GM18499 (cell line): Measurements from ENCODE around the gene CCNJL.

Source experiments
- ATAC-seq: cut with Tn5 transposase; IDR thresholded peaks from one replicate; pipeline ENCODE4 v1.9.1; 2021; ENCODE audit warnings: moderate number of reproducible peaks; ENCODE audit not compliant: insufficient read depth, unreplicated experiment

CCNJL gene

GRCh38 chr5:160293901-160294561 is 18.3 kb downstream of the CCNJL start:
- no peak for ATAC-seq

- ATAC-seq: no peak
Measured at GRCh38 chr5:160293386-160293785, 19.0 kb downstream of the CCNJL start.

- ATAC-seq: no peak
Measured at GRCh38 chr5:160291467-160291866, 20.9 kb downstream of the CCNJL start.

- ATAC-seq: no peak
Measured at GRCh38 chr5:160290751-160291150, 21.6 kb downstream of the CCNJL start.

GRCh38 chr5:160289721-160290120 is 22.6 kb downstream of the CCNJL start:
- ATAC-seq: no peak

- no peak for ATAC-seq
Measured at GRCh38 chr5:160289356-160289651, 23.1 kb downstream of the CCNJL start.

GRCh38 chr5:160287378-160288051 is 24.8 kb downstream of the CCNJL start:
- no peak for ATAC-seq

GRCh38 chr5:160286947-160287346 is 25.4 kb downstream of the CCNJL start:
- ATAC-seq: no peak

- ATAC-seq: no peak
Measured at GRCh38 chr5:160285316-160285715, 27.0 kb downstream of the CCNJL start.

- ATAC-seq: no peak
Measured at GRCh38 chr5:160284291-160284873, 28.0 kb downstream of the CCNJL start.

- ATAC-seq: no peak
Measured at GRCh38 chr5:160281275-160281674, 31.1 kb downstream of the CCNJL start.

GRCh38 chr5:160280384-160281095 is 31.8 kb downstream of the CCNJL start:
- no peak for ATAC-seq

- no peak for ATAC-seq
Measured at GRCh38 chr5:160278343-160278742, 34.0 kb downstream of the CCNJL start.

- no peak for ATAC-seq
Measured at GRCh38 chr5:160274483-160274931, 37.9 kb downstream of the CCNJL start.

GRCh38 chr5:160272889-160273288 is 39.5 kb downstream of the CCNJL start:
- no peak for ATAC-seq

GRCh38 chr5:160272264-160272663 is 40.1 kb downstream of the CCNJL start:
- no peak for ATAC-seq

GRCh38 chr5:160271836-160272235 is 40.5 kb downstream of the CCNJL start:
- ATAC-seq: no peak

GRCh38 chr5:160271396-160271795 is 41.0 kb downstream of the CCNJL start:
- no peak for ATAC-seq

GRCh38 chr5:160270704-160271103 is 41.7 kb downstream of the CCNJL start:
- ATAC-seq: no peak

- ATAC-seq: no peak
Measured at GRCh38 chr5:160269017-160269416, 43.3 kb downstream of the CCNJL start.

- no peak for ATAC-seq
Measured at GRCh38 chr5:160268121-160268520, 44.2 kb downstream of the CCNJL start.
